Spinal cord (tissue), 10 donors: ENCODE data around the gene PPM1L. TPM values are rescaled to one million over a fixed set of nuclear protein-coding genes. Genes with fewer than 3 reads are reported as not detected.

Experiments
- DNase-seq, 6 donors: peaks; one replicate each; pipeline versions ENCODE4 v3.0.0 to v3.0.0-alpha.2; 2013 to 2015; ENCODE audit warnings: low spot score in 6 of 6, low read depth in 4 of 6
- H3K27ac ChIP-seq: one replicate; pipeline ENCODE4 v1.5.1; 2013; ENCODE audit warnings: low read depth, low read length, control low read depth
- H3K27me3 ChIP-seq: one replicate; pipeline ENCODE4 v1.6.1; 2013; ENCODE audit warnings: low read length; ENCODE audit not compliant: control insufficient read depth, insufficient read depth
- H3K36me3 ChIP-seq: one replicate; pipeline ENCODE4 v1.6.1; 2013; ENCODE audit warnings: low read length; ENCODE audit not compliant: control insufficient read depth, insufficient read depth
- H3K4me1 ChIP-seq: one replicate; pipeline ENCODE4 v1.6.1; 2013; ENCODE audit warnings: low read length; ENCODE audit not compliant: control insufficient read depth, insufficient read depth
- H3K4me3 ChIP-seq: one replicate; pipeline ENCODE4 v1.5.1; 2013; ENCODE audit warnings: low read depth, low read length, control low read depth
- H3K9me3 ChIP-seq: one replicate; pipeline ENCODE4 v1.6.1; 2013; ENCODE audit warnings: low read length; ENCODE audit not compliant: control insufficient read depth, insufficient read depth
- WGBS: methylation state at CpG from one replicate; pipeline ENCODE4 v1.1.5; 2013; ENCODE audit warnings: missing lambda C conversion rate; ENCODE audit not compliant: insufficient coverage; 5-methylcytosine and 5-hydroxymethylcytosine counted together
- polyA plus RNA-seq, 2 donors: library from polyadenylated mRNA; unstranded; fragments of 120-200 nt; gene quantifications; one replicate each; pipeline ENCODE4 v1.2.1, GENCODE V29; 2013; ENCODE audit not compliant: insufficient read length in 2 of 2
- total RNA-seq, 2 donors: library from RNA; depleted of rRNA in 1 of 2; stranded (reverse); fragments of 120-200 nt in 1 of 2; fragments of >200 nt in 1 of 2; gene quantifications; one replicate each; pipeline versions ENCODE4 v1.2.3 to v1.2.4, GENCODE V29; 2013 to 2014
- donor health status: healthy.

The PPM1L gene
- total and polyA plus RNA-seq, 4 donors: 15.4 to 47.9 (median 24.5) TPM

DNA sequence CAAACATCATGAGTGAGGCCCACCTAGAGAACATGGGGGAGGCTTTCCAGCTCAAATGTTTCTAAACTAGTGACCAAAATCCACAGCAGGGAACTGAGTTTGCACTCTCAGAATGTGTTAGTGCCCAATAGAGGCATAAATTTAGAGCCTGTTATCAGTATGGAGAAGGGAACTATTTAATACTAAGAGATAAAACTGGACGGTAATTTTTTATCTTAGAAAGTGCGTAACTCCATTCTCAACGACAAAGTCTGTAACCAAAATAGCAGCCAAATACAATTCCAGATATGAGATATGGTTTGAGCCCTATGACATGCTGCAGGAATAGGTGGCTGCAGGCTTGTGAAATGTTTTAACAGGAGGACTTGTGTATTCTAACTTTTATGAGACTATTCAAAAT lies 345.6 kb downstream of the PPM1L start:
- peaks cover 10% of the 10 kb centered on the region for H3K36me3 ChIP-seq
- no peaks in the 10 kb centered on the region for H3K9me3 ChIP-seq
- H3K27ac ChIP-seq: no peak overlapping the region
- no CpG with 5 or more reads among the region's 3 CpGs for WGBS
- H3K4me3 ChIP-seq: no peak overlapping the region
- DNase-seq: no peak
- no peaks in the 10 kb centered on the region for H3K27me3 ChIP-seq
- H3K4me1 ChIP-seq: peaks cover 5% of the 10 kb centered on the region

DNA sequence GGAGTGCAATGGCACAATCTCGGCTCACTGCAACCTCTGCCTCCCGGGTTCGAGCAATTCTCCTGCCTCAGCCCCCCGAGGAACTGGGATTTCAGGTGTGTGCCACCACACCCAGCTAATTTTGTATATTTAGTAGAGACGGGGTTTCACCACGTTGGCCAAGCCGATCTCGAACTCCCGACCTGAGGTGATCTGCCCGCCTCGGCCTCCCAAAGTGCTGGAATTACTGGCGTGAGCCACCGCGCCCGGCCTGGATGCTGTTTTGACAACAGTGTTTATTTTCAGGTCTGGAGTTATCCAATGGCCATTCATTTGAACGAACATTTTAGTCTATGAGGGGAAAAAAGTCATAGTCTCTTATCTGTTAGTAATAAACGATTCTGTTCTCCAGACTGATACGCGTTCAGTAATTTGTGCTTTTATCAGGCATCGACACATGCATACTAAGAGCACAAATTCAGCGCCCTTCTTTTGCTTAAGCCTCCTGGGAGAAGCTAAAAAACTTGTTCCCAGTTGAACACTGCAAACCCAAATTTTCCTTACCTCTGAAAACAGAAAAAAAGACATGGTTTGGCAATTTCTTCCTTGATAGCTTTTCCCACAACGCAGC lies 347.9 kb downstream of the PPM1L start:
- H3K4me1 ChIP-seq: peaks cover 5% of the 10 kb centered on the region
- H3K27ac ChIP-seq: peak overlapping the region; percentile 71
- H3K27me3 ChIP-seq: no peaks in the 10 kb centered on the region
- peak overlapping the region; percentile 71 for H3K4me3 ChIP-seq
- 94% methylated on average over 21 of the region's 22 CpGs for WGBS
- no peak for DNase-seq
- peaks cover 10% of the 10 kb centered on the region for H3K36me3 ChIP-seq
- H3K9me3 ChIP-seq: no peaks in the 10 kb centered on the region

DNA sequence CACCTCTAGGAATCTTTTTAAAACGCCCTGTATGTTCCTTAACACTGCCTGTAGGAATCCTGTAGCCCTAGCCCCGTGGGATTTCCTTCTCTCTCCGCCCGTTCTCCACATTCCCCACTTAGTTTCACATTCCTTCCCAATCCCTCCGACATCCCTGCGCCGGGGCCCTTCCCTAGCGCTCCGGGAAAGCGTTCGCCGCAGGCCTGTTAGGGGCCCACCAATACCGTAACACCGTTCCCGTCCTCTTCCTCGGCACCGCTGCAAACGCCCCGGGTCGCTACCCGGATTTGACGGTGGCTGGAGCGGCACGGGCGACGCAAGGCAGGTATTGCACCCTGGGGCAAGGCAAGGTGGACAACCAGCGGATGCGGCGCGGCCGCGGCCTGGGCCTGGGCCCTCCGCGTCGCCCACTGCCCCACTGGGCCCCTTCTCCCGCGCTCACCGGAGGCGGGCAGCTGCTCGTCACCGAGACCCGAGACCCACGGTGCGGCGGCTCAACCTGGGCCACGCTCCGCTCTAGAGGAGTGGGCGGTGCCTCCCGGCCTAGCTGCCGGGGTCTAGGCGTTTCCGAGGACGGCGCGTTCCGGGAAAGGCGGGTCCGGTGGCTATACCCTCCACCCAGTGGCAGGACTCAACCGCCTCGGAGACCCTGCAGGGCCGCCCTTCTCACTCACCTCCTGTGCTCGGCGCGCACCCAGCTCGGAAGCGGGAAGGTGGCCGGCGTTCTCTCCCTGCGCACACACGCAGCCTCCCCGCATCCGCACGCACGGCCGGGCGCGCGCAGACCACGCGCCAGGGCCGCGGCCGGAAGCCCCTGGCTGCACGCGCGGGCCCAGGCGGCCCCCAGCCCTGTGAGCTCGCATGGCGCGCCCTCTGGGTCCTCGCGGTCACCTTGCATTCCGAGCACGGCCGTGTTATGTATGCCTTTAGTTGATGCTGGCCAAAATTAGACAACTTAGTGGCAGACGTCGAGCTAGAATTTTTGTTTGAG lies 348.8 kb downstream of the PPM1L start, which contains the start of gene B3GALNT1:
Gene B3GALNT1, minus strand, starts transcription at position 789 of the 991 bp plus-strand sequence. CDS start 18,595 bp downstream, outside the sequence.
- H3K36me3 ChIP-seq: peaks cover 10% of the 10 kb centered on the region
- H3K27me3 ChIP-seq: no peaks in the 10 kb centered on the region
- peaks cover 5% of the 10 kb centered on the region for H3K4me1 ChIP-seq
- WGBS: under 1% methylated on average over 97 of the region's 97 CpGs
- H3K9me3 ChIP-seq: no peaks in the 10 kb centered on the region
- H3K4me3 ChIP-seq: peak within 1 kb of the TSS; percentile 71
- H3K27ac ChIP-seq: peak within 1 kb of the TSS; percentile 71
- DNase-seq: peak; percentile 33 to 86 (median 60)

DNA sequence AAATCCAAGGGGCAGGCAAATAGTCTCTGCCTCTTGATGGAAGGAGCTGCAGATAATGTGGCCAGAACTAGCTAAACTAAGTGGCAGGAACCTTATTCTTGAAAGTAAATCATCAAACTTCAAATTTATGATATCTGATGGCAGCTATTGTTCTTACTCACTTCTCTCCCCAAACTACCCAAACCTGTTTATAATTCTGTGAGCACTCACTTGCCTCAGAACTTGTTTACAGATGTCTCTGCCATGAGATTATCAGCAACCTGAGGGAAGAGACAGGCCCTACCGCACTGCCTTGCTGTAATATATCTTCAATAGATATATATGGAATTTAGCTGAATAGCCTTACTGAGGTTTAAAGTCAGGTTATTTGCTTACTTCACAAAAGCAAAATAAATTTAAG lies 351.3 kb downstream of the PPM1L start:
- Histone ChIP-seq H3K9me3 (no peaks in the 10 kb centered on the region), H3K27me3 (no peaks in the 10 kb centered on the region), H3K4me3 (no peak overlapping the region), H3K4me1 (peaks cover 5% of the 10 kb centered on the region), H3K36me3 (peaks cover 3% of the 10 kb centered on the region), H3K27ac (no peak overlapping the region)
- no CpG with 5 or more reads among the region's 1 CpG for WGBS
- DNase-seq: no peak

DNA sequence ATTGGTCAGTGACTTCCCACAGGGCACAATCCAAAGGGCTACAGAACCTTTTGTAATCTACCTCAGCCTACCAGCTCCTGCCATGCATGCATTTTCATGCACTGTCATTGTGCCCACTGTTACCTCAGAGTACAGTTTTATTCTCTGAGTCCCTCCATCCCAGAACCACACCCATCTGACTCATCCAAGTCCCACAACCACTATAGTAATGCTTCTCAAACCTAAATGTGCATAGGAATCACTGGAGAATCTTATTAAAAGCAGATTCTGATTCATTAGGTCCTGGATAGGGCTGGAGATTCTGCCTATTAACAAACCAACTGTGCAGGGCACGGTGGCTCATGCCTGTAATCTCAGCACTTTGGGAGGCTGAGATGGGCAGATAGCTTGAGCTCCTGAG lies 352.8 kb downstream of the PPM1L start:
- no CpG with 5 or more reads among the region's 1 CpG for WGBS
- no peaks in the 10 kb centered on the region for H3K36me3 ChIP-seq
- no peak overlapping the region for H3K27ac ChIP-seq
- DNase-seq: no peak
- H3K9me3 ChIP-seq: no peaks in the 10 kb centered on the region
- H3K4me1 ChIP-seq: peaks cover 2% of the 10 kb centered on the region
- H3K4me3 ChIP-seq: no peak overlapping the region
- H3K27me3 ChIP-seq: no peaks in the 10 kb centered on the region

DNA sequence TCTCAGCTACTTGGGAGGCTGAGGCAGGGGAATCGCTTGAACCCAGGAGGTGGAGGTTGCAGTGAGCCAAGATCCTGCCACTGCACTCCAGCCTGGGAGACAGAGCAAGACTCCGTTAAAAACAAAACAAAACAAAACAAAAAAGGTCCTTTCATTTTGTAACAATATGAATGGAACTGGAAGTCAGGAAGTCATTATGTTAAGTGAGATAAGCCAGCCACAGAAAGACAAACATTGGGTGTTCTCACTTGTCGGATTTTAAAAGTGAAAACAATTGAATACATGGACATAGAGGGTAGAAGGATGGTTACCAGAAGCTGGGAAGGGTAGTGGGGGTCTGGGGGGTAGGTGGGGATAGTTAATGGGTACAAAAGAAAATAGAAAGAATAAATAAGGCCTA lies 361.6 kb downstream of the PPM1L start:
- Histone ChIP-seq H3K27ac (no peak overlapping the region), H3K4me1 (no peaks in the 10 kb centered on the region), H3K27me3 (no peaks in the 10 kb centered on the region), H3K4me3 (no peak overlapping the region), H3K36me3 (no peaks in the 10 kb centered on the region), H3K9me3 (peaks cover 15% of the 10 kb centered on the region)
- DNase-seq: no peak
- WGBS: 100% methylated on average over 1 of the region's 3 CpGs

DNA sequence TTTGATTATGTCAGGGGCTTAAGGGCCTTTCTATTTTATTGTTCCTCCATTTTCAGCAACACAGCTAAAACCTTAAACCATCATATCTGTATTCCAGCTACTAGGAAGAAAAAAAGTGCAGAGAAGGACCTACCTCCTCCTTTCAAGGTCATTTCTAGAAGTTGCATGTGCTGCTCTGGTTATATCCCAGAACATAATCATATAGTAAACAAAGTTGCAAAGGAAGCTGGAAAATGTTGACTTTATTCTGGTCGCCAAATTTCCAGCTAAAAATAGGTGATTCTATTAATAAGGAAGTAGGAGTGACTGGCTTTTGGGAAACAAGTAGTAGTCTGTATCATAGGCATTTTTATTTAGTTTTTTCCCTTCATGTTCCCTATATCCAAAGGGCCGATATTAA lies 370.5 kb downstream of the PPM1L start:
- H3K27me3 ChIP-seq: no peaks in the 10 kb centered on the region
- no CpG with 5 or more reads among the region's 2 CpGs for WGBS
- H3K9me3 ChIP-seq: peaks cover 9% of the 10 kb centered on the region
- no peak for DNase-seq
- no peaks in the 10 kb centered on the region for H3K4me1 ChIP-seq
- H3K4me3 ChIP-seq: no peak overlapping the region
- H3K36me3 ChIP-seq: no peaks in the 10 kb centered on the region
- no peak overlapping the region for H3K27ac ChIP-seq

Other genes with a start within 250 kb of the PPM1L start
- 10 to 100 TPM; 39.8 to 45.0 TPM for gene KPNA4, start 190.7 kb upstream of the PPM1L start, total RNA-seq
- gene KPNA4, start 190.7 kb upstream of the PPM1L start, polyA plus RNA-seq: 10 to 100 TPM; 57.7 to 82.5 TPM
- not detected for gene ARL14, start 79.1 kb upstream of the PPM1L start, total RNA-seq
- gene ARL14, start 79.1 kb upstream of the PPM1L start, polyA plus RNA-seq: not detected